OCI-LY7 (cell line): ENCODE data around the gene MICALL2. TPM values are rescaled to one million over a fixed set of nuclear protein-coding genes. Genes with fewer than 3 reads are reported as not detected.

Source experiments
- BruUV-seq: library from RNA; stranded (reverse); fragments of 400-500 nt; replicated peaks from 2 replicates; lab custom pipeline; 2021; lab: Mats Ljungman, UMichigan
- CTCF ChIA-PET: fragments of 300-600 bp; sonication (Branson Sonifier 250); formaldehyde crosslinking; loops from one replicate; lab custom pipeline; 2022; ENCODE audit warnings: antibody characterized with exemption; ENCODE audit not compliant: unreplicated experiment; lab: Charles Lee
- POLR2A ChIA-PET: fragments of 300-600 bp; sonication (Branson Sonifier 250); formaldehyde crosslinking; loops from one replicate; lab custom pipeline; 2022; ENCODE audit warnings: antibody characterized with exemption; lab: Charles Lee
- DNase-seq: peaks from one replicate; pipeline ENCODE4 v3.0.0-alpha.2; 2015; ENCODE audit warnings: low spot score
- H2AFZ ChIP-seq: fragments of 200-600 bp; sonication (generic), shearing (Covaris generic); 2 replicates; pipeline ENCODE4 v1.6.1; 2014; ENCODE audit warnings: mild to moderate bottlenecking, antibody characterized with exemption, low read length, moderate library complexity
- H3K27ac ChIP-seq: fragments of 200-600 bp; sonication (generic); 2 replicates; pipeline ENCODE4 v1.5.1; 2014; ENCODE audit warnings: mixed run types, low read depth, mild to moderate bottlenecking, moderate library complexity, low read length, inconsistent platforms; ENCODE audit not compliant: poor library complexity, severe bottlenecking
- H3K36me3 ChIP-seq: fragments of 200-600 bp; sonication (generic); 2 replicates; pipeline ENCODE4 v1.6.1; 2014; ENCODE audit warnings: mild to moderate bottlenecking, antibody characterized with exemption, low read length, moderate library complexity, mixed read lengths; ENCODE audit not compliant: insufficient read depth
- H3K4me1 ChIP-seq: fragments of 200-600 bp; sonication (generic); 2 replicates; pipeline ENCODE4 v1.5.1; 2014; ENCODE audit warnings: mild to moderate bottlenecking, low read length; ENCODE audit not compliant: insufficient read depth, poor library complexity, severe bottlenecking
- H3K4me2 ChIP-seq: fragments of 200-600 bp; sonication (generic); 2 replicates; pipeline ENCODE4 v1.6.1; 2014; ENCODE audit warnings: mild to moderate bottlenecking, low read length
- H3K4me3 ChIP-seq: fragments of 200-600 bp; sonication (generic); 2 replicates; pipeline ENCODE4 v1.5.1; 2014; ENCODE audit warnings: mild to moderate bottlenecking, low read depth, low read length; ENCODE audit not compliant: poor library complexity, severe bottlenecking
- H3K79me2 ChIP-seq: fragments of 200-600 bp; sonication (generic); 2 replicates; pipeline ENCODE4 v1.6.1; 2016; ENCODE audit warnings: low read depth, mild to moderate bottlenecking, low read length, moderate library complexity, mixed read lengths; ENCODE audit not compliant: insufficient read depth
- H3K9me2 ChIP-seq: fragments of 200-600 bp; sonication (generic); 2 replicates; pipeline ENCODE4 v1.6.1; 2016; ENCODE audit warnings: mild to moderate bottlenecking, low read length, mixed read lengths; ENCODE audit not compliant: insufficient read depth
- H3K9me3 ChIP-seq: fragments of 200-600 bp; sonication (generic); 2 replicates; pipeline ENCODE4 v1.6.1; 2014; ENCODE audit warnings: mild to moderate bottlenecking, mixed run types, low read length, mixed read lengths
- H4K20me1 ChIP-seq: fragments of 200-600 bp; sonication (generic); 2 replicates; pipeline ENCODE4 v1.6.1; 2014; ENCODE audit warnings: mild to moderate bottlenecking, antibody characterized with exemption, low read length, moderate library complexity, mixed read lengths; ENCODE audit not compliant: insufficient read depth
- EZH2phosphoT487 ChIP-seq: fragments of 200-600 bp; sonication (generic); IDR thresholded peaks from 2 replicates; pipeline ENCODE4 v1.6.1; 2018; ENCODE audit warnings: low read depth, borderline replicate concordance, mild to moderate bottlenecking, mixed run types, antibody characterized with exemption, low read length, moderate library complexity, mixed read lengths
- intact Hi-C: fragments of 100-400 bp; cut with micrococcal nuclease; formaldehyde crosslinking; loops from one replicate; pipeline ENCODE4 v1.10.0; 2022; ENCODE audit not compliant: unreplicated experiment
- total RNA-seq, 2 experiments: library from RNA; depleted of rRNA in 1 of 2; stranded (reverse); fragments of >200 nt in 1 of 2; shearing (Covaris generic) in 1 of 2; gene quantifications; 2 replicates each; pipeline ENCODE4 v1.2.3, GENCODE V29; 2014 to 2022
- TF ChIP-seq, protein P1 (sequence below): fragments of 200-600 bp; sonication (generic); conservative IDR thresholded peaks from 2 replicates; pipeline ENCODE4 v1.5.1; 2014; ENCODE audit warnings: mild to moderate bottlenecking, antibody characterized with exemption, low read length, moderate library complexity, mixed read lengths

MICALL2 gene
- total RNA-seq, 2 experiments from 2014 or later, result 1.4 to 4.5 TPM

DNA sequence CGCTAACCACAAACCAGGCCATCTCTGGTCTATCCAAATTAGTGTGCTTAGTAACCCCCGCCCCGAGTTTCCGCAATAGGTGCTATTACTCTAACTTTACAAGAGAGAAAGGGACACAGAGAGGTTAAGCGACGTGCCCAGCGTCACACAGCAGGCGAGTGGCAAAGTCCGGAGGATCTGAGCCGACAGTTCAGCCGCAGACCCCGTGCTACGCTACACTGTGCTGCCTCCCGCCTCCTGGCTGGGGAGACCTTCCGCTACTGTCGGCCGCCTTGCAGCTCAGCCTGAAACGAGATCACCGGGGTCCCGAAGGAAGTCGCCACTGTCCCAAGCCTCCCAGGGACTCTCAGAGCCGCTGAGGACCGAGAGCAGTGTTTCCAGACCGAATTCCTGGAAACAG lies 44.1 kb upstream of the MICALL2 start:
- Histone ChIP-seq H3K9me3 (no peaks in the 10 kb centered on the region), H3K27ac (no peak overlapping the region)

DNA sequence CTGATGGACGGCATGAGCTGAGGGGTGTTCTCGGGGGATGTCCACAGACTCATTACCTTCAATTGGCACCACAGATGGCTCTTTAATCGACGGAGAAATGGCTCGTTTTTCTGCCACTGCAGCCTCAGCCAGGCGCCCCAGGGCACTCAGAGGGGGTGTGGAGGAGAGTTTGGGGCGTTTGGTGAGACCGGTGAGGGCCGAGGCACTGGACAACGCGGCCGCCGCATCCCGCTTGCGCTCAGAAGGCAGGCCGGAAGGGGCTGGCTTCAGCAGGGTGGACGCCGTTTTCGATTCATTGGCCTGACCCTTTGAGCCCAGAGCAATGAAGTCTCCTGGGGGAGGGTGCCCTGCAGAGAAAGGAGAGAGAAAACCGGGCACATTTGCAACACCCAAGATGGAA lies 43.6 kb upstream of the MICALL2 start:
- no peak overlapping the region for H2AFZ ChIP-seq
- no peak for DNase-seq
- H3K27ac ChIP-seq, result no peak overlapping the region
- peaks cover 5% of the 10 kb centered on the region; the same call in 1 of the 2 replicates for H4K20me1 ChIP-seq
- H3K9me3 ChIP-seq, result no peaks in the 10 kb centered on the region
- ChIA-PET CTCF (no interaction called here), POLR2A (no interaction called here)
- BruUV-seq, result no TSS peak
- peak overlapping the region; percentile 100 for H3K4me3 ChIP-seq
- no peaks in the 10 kb centered on the region for H3K9me2 ChIP-seq
- TF ChIP-seq, protein P1, sequence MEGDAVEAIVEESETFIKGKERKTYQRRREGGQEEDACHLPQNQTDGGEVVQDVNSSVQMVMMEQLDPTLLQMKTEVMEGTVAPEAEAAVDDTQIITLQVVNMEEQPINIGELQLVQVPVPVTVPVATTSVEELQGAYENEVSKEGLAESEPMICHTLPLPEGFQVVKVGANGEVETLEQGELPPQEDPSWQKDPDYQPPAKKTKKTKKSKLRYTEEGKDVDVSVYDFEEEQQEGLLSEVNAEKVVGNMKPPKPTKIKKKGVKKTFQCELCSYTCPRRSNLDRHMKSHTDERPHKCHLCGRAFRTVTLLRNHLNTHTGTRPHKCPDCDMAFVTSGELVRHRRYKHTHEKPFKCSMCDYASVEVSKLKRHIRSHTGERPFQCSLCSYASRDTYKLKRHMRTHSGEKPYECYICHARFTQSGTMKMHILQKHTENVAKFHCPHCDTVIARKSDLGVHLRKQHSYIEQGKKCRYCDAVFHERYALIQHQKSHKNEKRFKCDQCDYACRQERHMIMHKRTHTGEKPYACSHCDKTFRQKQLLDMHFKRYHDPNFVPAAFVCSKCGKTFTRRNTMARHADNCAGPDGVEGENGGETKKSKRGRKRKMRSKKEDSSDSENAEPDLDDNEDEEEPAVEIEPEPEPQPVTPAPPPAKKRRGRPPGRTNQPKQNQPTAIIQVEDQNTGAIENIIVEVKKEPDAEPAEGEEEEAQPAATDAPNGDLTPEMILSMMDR, result no peak
- no peak for TF ChIP-seq EZH2phosphoT487
- H3K4me1 ChIP-seq, result peaks cover 35% of the 10 kb centered on the region
- H3K79me2 ChIP-seq, result peaks cover 35% of the 10 kb centered on the region
- H3K36me3 ChIP-seq, result peaks cover 52% of the 10 kb centered on the region
- intact Hi-C loops, result no loop called here
- peak overlapping the region; percentile 90 for H3K4me2 ChIP-seq

More for the DNA sequence above, 44.1 kb upstream of the MICALL2 start:
- no peak for DNase-seq
- Histone ChIP-seq H3K9me2 (no peaks in the 10 kb centered on the region), H3K4me3 (peak overlapping the region; percentile 100), H2AFZ (no peak overlapping the region), H3K4me1 (peaks cover 40% of the 10 kb centered on the region), H3K4me2 (peak overlapping the region; percentile 90), H3K79me2 (peaks cover 35% of the 10 kb centered on the region), H3K36me3 (peaks cover 46% of the 10 kb centered on the region), H4K20me1 (peaks cover 5% of the 10 kb centered on the region; the same call in 1 of the 2 replicates)
- no TSS peak for BruUV-seq
- TF ChIP-seq, protein P1, result no peak
- intact Hi-C loops, result no loop called here
- ChIA-PET CTCF (no interaction called here), POLR2A (no interaction called here)

DNA sequence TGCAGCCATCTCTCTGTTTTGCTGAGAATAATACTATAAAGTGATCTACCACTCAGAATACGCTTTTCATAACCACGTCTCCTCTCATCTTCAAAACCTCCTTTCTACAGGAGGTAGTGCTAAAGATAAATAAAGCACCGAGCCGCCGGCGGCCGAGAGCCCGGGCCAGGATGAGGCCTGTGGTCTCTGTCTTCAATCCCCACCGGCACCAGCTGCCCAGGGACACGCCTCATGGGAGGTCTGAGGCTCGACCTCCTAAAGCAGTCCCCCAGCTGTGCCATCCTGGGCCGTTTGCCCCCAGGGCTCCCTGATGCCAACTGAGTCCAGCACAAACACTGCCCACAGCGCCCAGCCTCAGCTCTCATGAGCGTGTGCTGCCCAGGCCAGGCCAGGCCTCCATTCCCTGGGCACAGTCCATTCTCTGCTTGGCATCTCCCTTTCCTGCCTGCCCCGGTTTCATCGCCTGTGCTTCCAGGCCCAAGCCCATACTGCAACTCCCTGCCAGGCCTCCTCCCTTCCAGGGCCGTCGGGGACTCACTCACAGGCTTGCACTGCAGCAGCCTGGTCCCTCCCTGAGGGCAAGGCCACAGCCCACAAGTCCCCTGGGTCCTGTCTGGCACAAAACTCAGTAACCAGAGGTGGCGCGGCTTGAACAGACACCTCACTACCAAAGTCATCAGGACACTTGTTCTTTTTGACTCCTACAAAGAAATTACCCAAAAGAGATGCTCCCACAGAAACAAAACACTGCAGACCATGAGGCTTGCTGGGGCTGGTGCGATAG lies 42.4 kb upstream of the MICALL2 start:
- DNase-seq, result no peak
- H3K79me2 ChIP-seq, result peaks cover 35% of the 10 kb centered on the region
- peaks cover 28% of the 10 kb centered on the region for H3K4me1 ChIP-seq
- H3K27ac ChIP-seq, result no peak overlapping the region
- H2AFZ ChIP-seq, result no peak overlapping the region
- H3K4me3 ChIP-seq, result no peak overlapping the region
- peaks cover 63% of the 10 kb centered on the region for H3K36me3 ChIP-seq
- CTCF ChIA-PET, result no interaction called here
- TF ChIP-seq, protein P1, result no peak
- no peak for TF ChIP-seq EZH2phosphoT487
- H3K9me2 ChIP-seq, result no peaks in the 10 kb centered on the region
- no TSS peak for BruUV-seq
- intact Hi-C loops, result no loop called here
- no peak overlapping the region for H3K4me2 ChIP-seq
- H4K20me1 ChIP-seq, result peaks cover 5% of the 10 kb centered on the region; the same call in 1 of the 2 replicates
- no peaks in the 10 kb centered on the region for H3K9me3 ChIP-seq
- POLR2A ChIA-PET, result no interaction called here
